Stomach (tissue), 4 donors: Measurements from ENCODE around the gene ATAD1.
"Not testable (repeated sequence)": the region's sequence is repeated elsewhere in the genome, so short reads cannot be mapped to it uniquely, and the experiment has no call there.

ENCODE experiments used
- CTCF ChIP-seq, 7 experiments: fragments of 450-650 bp in 4 of 7; fragments of 200-600 bp in 3 of 7; sonication (generic) in 3 of 7; IDR thresholded peaks; one replicate each; pipeline ENCODE4 v1.5.1; 2016 to 2019; ENCODE audit warnings: antibody characterized with exemption in 7 of 7, control low read depth in 2 of 7, mild to moderate bottlenecking in 1 of 7
- EP300 ChIP-seq: sonication (generic); formaldehyde crosslinking; IDR thresholded peaks from one replicate; pipeline ENCODE4 v1.6.1; 2017; ENCODE audit warnings: antibody characterized with exemption
- POLR2A ChIP-seq, 4 donors: fragments of 450-650 bp; IDR thresholded peaks; one replicate each; pipeline ENCODE4 v1.6.1; 2016; ENCODE audit warnings: antibody characterized with exemption in 4 of 4, control low read depth in 2 of 4, mild to moderate bottlenecking in 1 of 4, moderate library complexity in 1 of 4
- POLR2AphosphoS5 ChIP-seq, 3 donors: sonication (generic); formaldehyde crosslinking; IDR thresholded peaks; one replicate each; pipeline ENCODE4 v1.6.1; 2016; ENCODE audit warnings: antibody characterized with exemption in 3 of 3

- TF ChIP-seq CTCF (IDR thresholded peaks at IDR 0.05); POLR2A (IDR thresholded peaks at IDR 0.05); EP300; POLR2AphosphoS5 (IDR thresholded peaks at IDR 0.05): not testable (repeated sequence)
These were observed 16.1 kb downstream of the ATAD1 start for GRCh38 chr10:87801813-87802435.
